ENCODE measurements around the gene PLA2G4F.

Gene PLA2G4F

DNA sequence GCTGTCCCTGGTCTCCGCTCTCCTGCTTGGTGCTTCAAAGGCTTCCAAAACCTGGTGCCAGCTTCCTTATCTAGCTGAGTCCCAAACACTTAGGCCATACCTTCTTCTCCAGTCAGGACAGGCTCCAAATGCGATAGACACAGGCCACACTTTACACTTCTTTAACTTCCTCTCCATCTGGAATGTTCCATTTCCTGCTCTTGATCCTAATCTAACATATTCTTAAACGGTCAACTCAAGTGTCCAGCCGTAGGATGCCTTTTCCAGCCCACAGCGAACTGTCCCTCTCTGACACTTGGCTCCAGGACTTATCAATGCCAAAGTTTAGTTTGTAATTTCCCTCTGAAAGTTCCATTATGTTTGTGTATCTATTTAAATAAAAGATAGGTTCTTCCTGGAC lies 19.2 kb upstream of the PLA2G4F start:
- Histone ChIP-seq H2AFZ (ENCODE audit: low read length) (no peak overlapping the region), H4K8ac (ENCODE audit: low read depth, low read length) (no peak overlapping the region), H3K27me3 (ENCODE audit: control insufficient read depth in 3 of 3, insufficient read depth in 3 of 3, low read depth in 1 of 3, low read length in 3 of 3) (no peaks in the 10 kb centered on the region), H3K14ac (ENCODE audit: low read length) (no peak overlapping the region), H3K4me3 (ENCODE audit: low read length in 2 of 2) (no peak overlapping the region), H3K18ac (ENCODE audit: low read length) (no peak overlapping the region), H3K4ac (ENCODE audit: low read length) (no peak overlapping the region), H3K9me3 (replicated peaks in 1 of 2; ENCODE audit: control insufficient read depth in 2 of 2, insufficient read depth in 1 of 2, low read depth in 1 of 2, low read length in 2 of 2) (peaks cover 0 to 2% of the 10 kb centered on the region in 2 donors), H3K9ac (ENCODE audit: low read depth, low read length, poor library complexity) (peak overlapping the region; percentile 21), H3K4me1 (ENCODE audit: control insufficient read depth in 2 of 2, insufficient read depth in 1 of 2, low read depth in 1 of 2, low read length in 2 of 2) (no peaks in the 10 kb centered on the region), H3K36me3 (replicated peaks in 1 of 2; ENCODE audit: control insufficient read depth in 2 of 2, insufficient read depth in 2 of 2, low read length in 2 of 2) (peaks cover 18 to 88% of the 10 kb centered on the region in 2 donors), H2BK15ac (ENCODE audit: low read length) (no peak overlapping the region), H2BK5ac (ENCODE audit: low read length) (peak overlapping the region; percentile 66), H3K23ac (ENCODE audit: low read depth, low read length, poor library complexity) (no peak overlapping the region), H4K91ac (ENCODE audit: low read depth, low read length, poor library complexity) (no peak overlapping the region), H3K4me2 (ENCODE audit: insufficient read depth, low read length, poor library complexity, severe bottlenecking) (no peak overlapping the region), H2BK12ac (ENCODE audit: low read length) (no peak overlapping the region), H3K79me1 (ENCODE audit: low read depth, low read length) (no peaks in the 10 kb centered on the region), H2BK120ac (ENCODE audit: low read depth, low read length) (no peak overlapping the region), H3K27ac (replicated peaks; ENCODE audit: low read length) (no peak overlapping the region), H2AK5ac (ENCODE audit: low read depth, low read length) (no peak overlapping the region)
- DNase-seq (ENCODE audit: low spot score): no peak
- WGBS, 2 donors (ENCODE audit: extremely low coverage in 2 of 2, insufficient read length in 2 of 2, insufficient replicate concordance in 1 of 2): no CpG with 5 or more reads among the region's 5 CpGs

DNA sequence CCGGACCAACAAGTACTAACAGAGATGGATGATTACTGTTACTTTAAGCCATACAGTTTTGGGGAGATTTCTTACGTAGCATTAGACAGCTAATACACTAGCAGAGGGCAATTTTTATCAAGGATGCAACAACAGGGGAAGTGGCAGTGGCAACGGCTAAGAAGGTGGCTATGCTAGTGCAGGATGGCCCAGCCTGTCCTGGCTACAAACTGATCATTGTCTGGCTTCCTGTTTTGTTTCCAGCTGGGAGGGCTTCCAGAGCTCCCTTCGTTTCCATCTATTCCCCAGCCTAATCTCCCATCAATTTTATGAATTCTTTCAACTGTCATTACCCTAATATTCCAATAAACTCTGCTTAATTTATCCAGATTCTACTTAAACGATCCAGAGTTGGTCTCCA lies 16.0 kb upstream of the PLA2G4F start:
- H3K23ac ChIP-seq (ENCODE audit: low read depth, low read length, poor library complexity): no peak overlapping the region
- WGBS, 2 donors (ENCODE audit: extremely low coverage in 2 of 2, insufficient read length in 2 of 2, insufficient replicate concordance in 1 of 2): no CpG with 5 or more reads among the region's 5 CpGs
- no peak overlapping the region for H3K9ac ChIP-seq (ENCODE audit: low read depth, low read length, poor library complexity)
- no peak overlapping the region for H3K4me3 ChIP-seq (ENCODE audit: low read length in 2 of 2)
- DNase-seq (ENCODE audit: low spot score): no peak
- H2BK120ac ChIP-seq (ENCODE audit: low read depth, low read length): no peak overlapping the region
- no peak overlapping the region for H3K4me2 ChIP-seq (ENCODE audit: insufficient read depth, low read length, poor library complexity, severe bottlenecking)
- no peak overlapping the region for H3K27ac ChIP-seq (replicated peaks; ENCODE audit: low read length)
- H3K27me3 ChIP-seq (ENCODE audit: control insufficient read depth in 3 of 3, insufficient read depth in 3 of 3, low read depth in 1 of 3, low read length in 3 of 3): no peaks in the 10 kb centered on the region
- H2AK5ac ChIP-seq (ENCODE audit: low read depth, low read length): no peak overlapping the region
- no peak overlapping the region for H2BK5ac ChIP-seq (ENCODE audit: low read length)
- H2BK15ac ChIP-seq (ENCODE audit: low read length): no peak overlapping the region
- H3K4me1 ChIP-seq (ENCODE audit: control insufficient read depth in 2 of 2, insufficient read depth in 1 of 2, low read depth in 1 of 2, low read length in 2 of 2): no peaks in the 10 kb centered on the region
- peaks cover 0 to 2% of the 10 kb centered on the region in 2 donors for H3K9me3 ChIP-seq (replicated peaks in 1 of 2; ENCODE audit: control insufficient read depth in 2 of 2, insufficient read depth in 1 of 2, low read depth in 1 of 2, low read length in 2 of 2)
- no peak overlapping the region for H3K4ac ChIP-seq (ENCODE audit: low read length)
- H3K79me1 ChIP-seq (ENCODE audit: low read depth, low read length): no peaks in the 10 kb centered on the region
- no peak overlapping the region for H2BK12ac ChIP-seq (ENCODE audit: low read length)
- peaks cover 24 to 93% of the 10 kb centered on the region in 2 donors for H3K36me3 ChIP-seq (replicated peaks in 1 of 2; ENCODE audit: control insufficient read depth in 2 of 2, insufficient read depth in 2 of 2, low read length in 2 of 2)
- no peak overlapping the region for H3K14ac ChIP-seq (ENCODE audit: low read length)
- H4K91ac ChIP-seq (ENCODE audit: low read depth, low read length, poor library complexity): no peak overlapping the region
- H3K18ac ChIP-seq (ENCODE audit: low read length): no peak overlapping the region
- no peak overlapping the region for H2AFZ ChIP-seq (ENCODE audit: low read length)
- no peak overlapping the region for H4K8ac ChIP-seq (ENCODE audit: low read depth, low read length)

DNA sequence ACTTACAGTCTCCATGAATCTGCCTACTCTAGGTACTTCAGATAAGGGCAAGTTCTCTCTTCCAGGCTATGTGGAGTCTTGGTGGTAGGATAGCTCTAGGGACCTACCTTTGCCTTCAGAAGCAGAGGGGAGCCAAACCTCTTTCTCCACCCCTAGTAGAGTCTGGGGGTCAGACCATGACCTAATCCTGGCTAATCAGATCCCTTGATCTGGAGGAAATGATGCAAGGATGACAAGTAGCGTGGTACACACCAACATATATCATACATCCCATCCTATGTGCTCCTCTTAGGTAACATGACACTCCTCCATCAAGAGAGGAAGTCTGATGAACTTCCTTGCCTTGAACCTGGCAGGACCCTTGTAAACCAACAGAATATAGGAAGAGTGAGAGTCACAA lies 15.4 kb upstream of the PLA2G4F start:
- DNase-seq (ENCODE audit: low spot score): no peak
- no peak overlapping the region for H3K9ac ChIP-seq (ENCODE audit: low read depth, low read length, poor library complexity)
- H3K27me3 ChIP-seq (ENCODE audit: control insufficient read depth in 3 of 3, insufficient read depth in 3 of 3, low read depth in 1 of 3, low read length in 3 of 3): no peaks in the 10 kb centered on the region
- no peak overlapping the region for H3K4me3 ChIP-seq (ENCODE audit: low read length in 2 of 2)
- peaks cover 0 to 2% of the 10 kb centered on the region in 2 donors for H3K9me3 ChIP-seq (replicated peaks in 1 of 2; ENCODE audit: control insufficient read depth in 2 of 2, insufficient read depth in 1 of 2, low read depth in 1 of 2, low read length in 2 of 2)
- WGBS, 2 donors (ENCODE audit: extremely low coverage in 2 of 2, insufficient read length in 2 of 2, insufficient replicate concordance in 1 of 2): no CpG with 5 or more reads among the region's 1 CpG
- no peak overlapping the region for H2BK15ac ChIP-seq (ENCODE audit: low read length)
- no peak overlapping the region for H3K4ac ChIP-seq (ENCODE audit: low read length)
- no peak overlapping the region for H3K23ac ChIP-seq (ENCODE audit: low read depth, low read length, poor library complexity)
- no peak overlapping the region for H4K8ac ChIP-seq (ENCODE audit: low read depth, low read length)
- no peaks in the 10 kb centered on the region for H3K79me1 ChIP-seq (ENCODE audit: low read depth, low read length)
- H2BK120ac ChIP-seq (ENCODE audit: low read depth, low read length): no peak overlapping the region
- no peak overlapping the region for H4K91ac ChIP-seq (ENCODE audit: low read depth, low read length, poor library complexity)
- H3K27ac ChIP-seq (replicated peaks; ENCODE audit: low read length): no peak overlapping the region
- H3K14ac ChIP-seq (ENCODE audit: low read length): no peak overlapping the region
- H3K36me3 ChIP-seq (replicated peaks in 1 of 2; ENCODE audit: control insufficient read depth in 2 of 2, insufficient read depth in 2 of 2, low read length in 2 of 2): peaks cover 27 to 93% of the 10 kb centered on the region in 2 donors
- H3K4me1 ChIP-seq (ENCODE audit: control insufficient read depth in 2 of 2, insufficient read depth in 1 of 2, low read depth in 1 of 2, low read length in 2 of 2): no peaks in the 10 kb centered on the region
- no peak overlapping the region for H2AFZ ChIP-seq (ENCODE audit: low read length)
- H2BK5ac ChIP-seq (ENCODE audit: low read length): no peak overlapping the region
- no peak overlapping the region for H2AK5ac ChIP-seq (ENCODE audit: low read depth, low read length)
- no peak overlapping the region for H2BK12ac ChIP-seq (ENCODE audit: low read length)
- H3K18ac ChIP-seq (ENCODE audit: low read length): no peak overlapping the region
- H3K4me2 ChIP-seq (ENCODE audit: insufficient read depth, low read length, poor library complexity, severe bottlenecking): no peak overlapping the region

- H2AFZ ChIP-seq (ENCODE audit: low read length): no peak overlapping the region
- H4K8ac ChIP-seq (ENCODE audit: low read depth, low read length): no peak overlapping the region
- H3K27me3 ChIP-seq (ENCODE audit: control insufficient read depth in 3 of 3, insufficient read depth in 3 of 3, low read depth in 1 of 3, low read length in 3 of 3): no peaks in the 10 kb centered on the region
- H2AK5ac ChIP-seq (ENCODE audit: low read depth, low read length): no peak overlapping the region
- H3K79me1 ChIP-seq (ENCODE audit: low read depth, low read length): no peaks in the 10 kb centered on the region
- DNase-seq (ENCODE audit: low spot score): no peak
- no peak overlapping the region for H3K4me2 ChIP-seq (ENCODE audit: insufficient read depth, low read length, poor library complexity, severe bottlenecking)
- H3K4ac ChIP-seq (ENCODE audit: low read length): no peak overlapping the region
- no peak overlapping the region for H3K23ac ChIP-seq (ENCODE audit: low read depth, low read length, poor library complexity)
- H2BK5ac ChIP-seq (ENCODE audit: low read length): no peak overlapping the region
- no peak overlapping the region for H3K27ac ChIP-seq (replicated peaks; ENCODE audit: low read length)
- no peak overlapping the region for H3K14ac ChIP-seq (ENCODE audit: low read length)
- H3K9me3 ChIP-seq (replicated peaks in 1 of 2; ENCODE audit: control insufficient read depth in 2 of 2, insufficient read depth in 1 of 2, low read depth in 1 of 2, low read length in 2 of 2): peaks cover 0 to 2% of the 10 kb centered on the region in 2 donors
- H2BK15ac ChIP-seq (ENCODE audit: low read length): no peak overlapping the region
- no peak overlapping the region for H3K9ac ChIP-seq (ENCODE audit: low read depth, low read length, poor library complexity)
- H3K36me3 ChIP-seq (replicated peaks in 1 of 2; ENCODE audit: control insufficient read depth in 2 of 2, insufficient read depth in 2 of 2, low read length in 2 of 2): peaks cover 33 to 94% of the 10 kb centered on the region in 2 donors
- WGBS, 2 donors (ENCODE audit: extremely low coverage in 2 of 2, insufficient read length in 2 of 2, insufficient replicate concordance in 1 of 2): no CpG with 5 or more reads among the region's 1 CpG
- no peaks in the 10 kb centered on the region for H3K4me1 ChIP-seq (ENCODE audit: control insufficient read depth in 2 of 2, insufficient read depth in 1 of 2, low read depth in 1 of 2, low read length in 2 of 2)
- H4K91ac ChIP-seq (ENCODE audit: low read depth, low read length, poor library complexity): no peak overlapping the region
- no peak overlapping the region for H3K4me3 ChIP-seq (ENCODE audit: low read length in 2 of 2)
- no peak overlapping the region for H2BK120ac ChIP-seq (ENCODE audit: low read depth, low read length)
- H2BK12ac ChIP-seq (ENCODE audit: low read length): no peak overlapping the region
- H3K18ac ChIP-seq (ENCODE audit: low read length): no peak overlapping the region
These were observed 14.7 kb upstream of the PLA2G4F start for GRCh38 chr15:42171122-42171521.

All from neuronal stem cell (in vitro differentiated cells).